HEK293 (cell line): ENCODE data around the gene COL9A3.

Experiments
- CTCF ChIA-PET: fragments of 350-600 bp; formaldehyde crosslinking; extraction: SDS; loops from one replicate; lab custom pipeline; 2021; ENCODE audit warnings: antibody characterized with exemption; lab: Yijun Ruan, JAX
- POLR2A ChIA-PET: fragments of 300-600 bp; formaldehyde crosslinking; extraction: SDS; loops from one replicate; lab custom pipeline; 2020; ENCODE audit warnings: antibody characterized with exemption, inconsistent platforms; lab: Yijun Ruan, JAX
- H3K27ac ChIP-seq: fragments of 200-500 bp; sonication (Bioruptor generic); 2 replicates; pipeline ENCODE4 v1.5.1; 2014; ENCODE audit warnings: low read depth, low read length, control low read depth, inconsistent platforms; ENCODE audit errors: extremely low read depth
- H3K36me3 ChIP-seq, 2 experiments: fragments of 200-500 bp in 1 of 2; sonication (Bioruptor generic) in 1 of 2; 1 replicate in 1 of 2; 2 replicates in 1 of 2; pipeline ENCODE4 v1.5.1; 2014 to 2017; ENCODE audit warnings: inconsistent platforms in 2 of 2, low read length in 2 of 2; ENCODE audit not compliant: control insufficient read depth in 2 of 2, insufficient read depth in 1 of 2
- H3K4me1 ChIP-seq: fragments of 200-500 bp; sonication (Bioruptor generic); 2 replicates; pipeline ENCODE4 v1.5.1; 2014; ENCODE audit warnings: mild to moderate bottlenecking, low read length, inconsistent platforms; ENCODE audit not compliant: control insufficient read depth, insufficient read depth
- H3K4me3 ChIP-seq: 2 replicates; pipeline ENCODE4 v1.5.1; 2011; ENCODE audit warnings: low read depth, mild to moderate bottlenecking, control low read depth, low read length, moderate library complexity
- H3K9me3 ChIP-seq: fragments of 200-500 bp; sonication (Bioruptor generic); 2 replicates; pipeline ENCODE4 v1.5.1; 2014; ENCODE audit warnings: low read depth, low read length, inconsistent platforms; ENCODE audit not compliant: control insufficient read depth, insufficient read depth
- BCL11A ChIP-seq: fragments of 450-650 bp; formaldehyde crosslinking; IDR thresholded peaks from 2 replicates; pipeline ENCODE4 v1.5.1; 2016; ENCODE audit warnings: low read depth, missing biosample characterization, missing genetic modification characterization
- GFI1B ChIP-seq: fragments of 450-650 bp; formaldehyde crosslinking; IDR thresholded peaks from 2 replicates; pipeline ENCODE4 v1.5.1; 2016; ENCODE audit warnings: missing biosample characterization, missing genetic modification characterization
- GLI2 ChIP-seq: fragments of 450-650 bp; formaldehyde crosslinking; IDR thresholded peaks from 2 replicates; pipeline ENCODE4; 2017; ENCODE audit warnings: missing biosample characterization, missing genetic modification characterization, low read depth, borderline replicate concordance
- PRDM1 ChIP-seq: fragments of 450-650 bp; formaldehyde crosslinking; IDR thresholded peaks from 2 replicates; pipeline ENCODE4; 2016; ENCODE audit warnings: missing biosample characterization, missing genetic modification characterization
- SP7 ChIP-seq: fragments of 450-650 bp; formaldehyde crosslinking; IDR thresholded peaks from 2 replicates; pipeline ENCODE4 v1.5.1; 2016; ENCODE audit warnings: missing biosample characterization, missing genetic modification characterization
- ZBTB20 ChIP-seq: fragments of 450-650 bp; formaldehyde crosslinking; IDR thresholded peaks from 2 replicates; pipeline ENCODE4 v1.5.1; 2016; ENCODE audit warnings: missing biosample characterization, missing genetic modification characterization
- ZBTB21 ChIP-seq: fragments of 450-650 bp; formaldehyde crosslinking; IDR thresholded peaks from 2 replicates; pipeline ENCODE4 v1.5.1; 2017; ENCODE audit warnings: missing biosample characterization, missing genetic modification characterization
- ZBTB7A ChIP-seq: fragments of 450-650 bp; formaldehyde crosslinking; IDR thresholded peaks from 2 replicates; pipeline ENCODE4 v1.5.1; 2016; ENCODE audit warnings: low read depth, missing biosample characterization, missing genetic modification characterization
- ZFHX2 ChIP-seq: fragments of 450-650 bp; formaldehyde crosslinking; conservative IDR thresholded peaks from 2 replicates; pipeline ENCODE4 v1.5.1; 2016; ENCODE audit warnings: missing biosample characterization, missing genetic modification characterization
- ZFP37 ChIP-seq: fragments of 450-650 bp; formaldehyde crosslinking; IDR thresholded peaks from 2 replicates; pipeline ENCODE4 v1.5.1; 2016; ENCODE audit warnings: missing biosample characterization, missing genetic modification characterization
- ZNF132 ChIP-seq: fragments of 450-650 bp; formaldehyde crosslinking; IDR thresholded peaks from 2 replicates; pipeline ENCODE4 v1.5.1; 2017; ENCODE audit warnings: missing biosample characterization, missing genetic modification characterization, borderline replicate concordance
- ZNF211 ChIP-seq: fragments of 450-650 bp; formaldehyde crosslinking; IDR thresholded peaks from 2 replicates; pipeline ENCODE4 v1.5.1; 2016; ENCODE audit warnings: low read depth, missing biosample characterization, missing genetic modification characterization
- ZNF366 ChIP-seq: fragments of 450-650 bp; formaldehyde crosslinking; conservative IDR thresholded peaks from 2 replicates; pipeline ENCODE4 v1.5.1; 2016; ENCODE audit warnings: missing biosample characterization, missing genetic modification characterization
- ZNF433 ChIP-seq: fragments of 450-650 bp; formaldehyde crosslinking; IDR thresholded peaks from 2 replicates; pipeline ENCODE4 v1.5.1; 2016; ENCODE audit warnings: missing biosample characterization, missing genetic modification characterization, low read depth
- ZNF768 ChIP-seq: fragments of 450-650 bp; formaldehyde crosslinking; IDR thresholded peaks from 2 replicates; pipeline ENCODE4 v1.5.1; 2018; ENCODE audit warnings: missing biosample characterization, mild to moderate bottlenecking, missing genetic modification characterization
- ZNF791 ChIP-seq: fragments of 450-650 bp; formaldehyde crosslinking; IDR thresholded peaks from 2 replicates; pipeline ENCODE4 v1.5.1; 2016; ENCODE audit warnings: missing biosample characterization, missing genetic modification characterization
- TF ChIP-seq, protein P1 (sequence below): fragments of 450-650 bp; formaldehyde crosslinking; IDR thresholded peaks from 2 replicates; pipeline ENCODE4 v1.5.1; 2016; ENCODE audit warnings: missing biosample characterization, missing genetic modification characterization, borderline replicate concordance
- TF ChIP-seq, protein P2 (sequence below): fragments of 450-650 bp; formaldehyde crosslinking; IDR thresholded peaks from 2 replicates; pipeline ENCODE4 v1.5.1; 2016; ENCODE audit warnings: missing biosample characterization, missing genetic modification characterization
- TF ChIP-seq, protein P3 (sequence below): fragments of 450-650 bp; formaldehyde crosslinking; IDR thresholded peaks from 2 replicates; pipeline ENCODE4; 2016; ENCODE audit warnings: missing biosample characterization, missing genetic modification characterization
- TF ChIP-seq, protein P4 (sequence below): fragments of 450-650 bp; formaldehyde crosslinking; IDR thresholded peaks from 2 replicates; pipeline ENCODE4 v1.5.1; 2016; ENCODE audit warnings: missing biosample characterization, missing genetic modification characterization, borderline replicate concordance

Gene COL9A3

DNA sequence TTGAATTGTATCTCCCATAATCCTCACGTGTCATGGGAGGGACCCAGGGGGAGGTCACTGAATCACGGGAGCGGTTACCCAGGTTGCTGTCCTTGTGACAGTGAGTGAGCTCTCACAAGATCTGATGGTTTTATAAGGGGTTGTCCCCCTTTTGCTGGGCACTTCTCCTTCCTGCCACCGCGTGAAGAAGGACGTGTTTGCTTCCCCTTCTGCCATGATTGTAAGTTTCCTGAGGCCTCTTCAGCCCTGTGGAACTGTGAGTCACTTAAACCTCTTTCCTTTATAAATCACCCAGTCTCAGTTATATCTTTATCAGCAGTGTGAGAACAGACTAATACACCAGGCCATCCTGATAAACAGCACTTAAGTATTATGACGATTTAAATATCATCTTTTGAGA is 29.5 kb upstream of the COL9A3 start:
- ChIA-PET CTCF (interaction anchor here (0.7 to 3.1 kb wide), 3 partner anchors 118 to 246 kb away, joined by 3 to 17 read pairs (median 6); no protein-coding TSS in a partner anchor), POLR2A (no interaction called here)
- H3K27ac ChIP-seq = no peak overlapping the region
- H3K36me3 ChIP-seq = no peaks in the 10 kb centered on the region
- H3K4me3 ChIP-seq = no peak overlapping the region
- H3K4me1 ChIP-seq = no peaks in the 10 kb centered on the region
- H3K9me3 ChIP-seq = no peaks in the 10 kb centered on the region
- TF ChIP-seq ZFHX2 (tag by site-specific recombination) = no peak
- TF ChIP-seq, protein P1, sequence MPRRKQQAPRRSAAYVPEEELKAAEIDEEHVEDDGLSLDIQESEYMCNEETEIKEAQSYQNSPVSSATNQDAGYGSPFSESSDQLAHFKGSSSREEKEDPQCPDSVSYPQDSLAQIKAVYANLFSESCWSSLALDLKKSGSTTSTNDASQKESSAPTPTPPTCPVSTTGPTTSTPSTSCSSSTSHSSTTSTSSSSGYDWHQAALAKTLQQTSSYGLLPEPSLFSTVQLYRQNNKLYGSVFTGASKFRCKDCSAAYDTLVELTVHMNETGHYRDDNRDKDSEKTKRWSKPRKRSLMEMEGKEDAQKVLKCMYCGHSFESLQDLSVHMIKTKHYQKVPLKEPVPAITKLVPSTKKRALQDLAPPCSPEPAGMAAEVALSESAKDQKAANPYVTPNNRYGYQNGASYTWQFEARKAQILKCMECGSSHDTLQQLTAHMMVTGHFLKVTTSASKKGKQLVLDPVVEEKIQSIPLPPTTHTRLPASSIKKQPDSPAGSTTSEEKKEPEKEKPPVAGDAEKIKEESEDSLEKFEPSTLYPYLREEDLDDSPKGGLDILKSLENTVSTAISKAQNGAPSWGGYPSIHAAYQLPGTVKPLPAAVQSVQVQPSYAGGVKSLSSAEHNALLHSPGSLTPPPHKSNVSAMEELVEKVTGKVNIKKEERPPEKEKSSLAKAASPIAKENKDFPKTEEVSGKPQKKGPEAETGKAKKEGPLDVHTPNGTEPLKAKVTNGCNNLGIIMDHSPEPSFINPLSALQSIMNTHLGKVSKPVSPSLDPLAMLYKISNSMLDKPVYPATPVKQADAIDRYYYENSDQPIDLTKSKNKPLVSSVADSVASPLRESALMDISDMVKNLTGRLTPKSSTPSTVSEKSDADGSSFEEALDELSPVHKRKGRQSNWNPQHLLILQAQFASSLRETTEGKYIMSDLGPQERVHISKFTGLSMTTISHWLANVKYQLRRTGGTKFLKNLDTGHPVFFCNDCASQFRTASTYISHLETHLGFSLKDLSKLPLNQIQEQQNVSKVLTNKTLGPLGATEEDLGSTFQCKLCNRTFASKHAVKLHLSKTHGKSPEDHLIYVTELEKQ (tag by site-specific recombination) = no peak
- no peak for TF ChIP-seq ZBTB21 (tag by site-specific recombination)
- TF ChIP-seq, protein P2, sequence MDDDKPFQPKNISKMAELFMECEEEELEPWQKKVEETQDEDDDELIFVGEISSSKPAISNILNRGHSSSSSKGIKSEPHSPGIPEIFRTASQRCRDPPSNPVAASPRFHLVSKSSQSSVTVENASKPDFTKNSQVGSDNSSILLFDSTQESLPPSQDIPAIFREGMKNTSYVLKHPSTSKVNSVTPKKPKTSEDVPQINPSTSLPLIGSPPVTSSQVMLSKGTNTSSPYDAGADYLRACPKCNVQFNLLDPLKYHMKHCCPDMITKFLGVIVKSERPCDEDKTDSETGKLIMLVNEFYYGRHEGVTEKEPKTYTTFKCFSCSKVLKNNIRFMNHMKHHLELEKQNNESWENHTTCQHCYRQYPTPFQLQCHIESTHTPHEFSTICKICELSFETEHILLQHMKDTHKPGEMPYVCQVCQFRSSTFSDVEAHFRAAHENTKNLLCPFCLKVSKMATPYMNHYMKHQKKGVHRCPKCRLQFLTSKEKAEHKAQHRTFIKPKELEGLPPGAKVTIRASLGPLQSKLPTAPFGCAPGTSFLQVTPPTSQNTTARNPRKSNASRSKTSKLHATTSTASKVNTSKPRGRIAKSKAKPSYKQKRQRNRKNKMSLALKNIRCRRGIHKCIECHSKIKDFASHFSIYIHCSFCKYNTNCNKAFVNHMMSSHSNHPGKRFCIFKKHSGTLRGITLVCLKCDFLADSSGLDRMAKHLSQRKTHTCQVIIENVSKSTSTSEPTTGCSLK (tag by site-specific recombination) = no peak
- TF ChIP-seq ZNF366 (tag by site-specific recombination) = no peak
- TF ChIP-seq, protein P3, sequence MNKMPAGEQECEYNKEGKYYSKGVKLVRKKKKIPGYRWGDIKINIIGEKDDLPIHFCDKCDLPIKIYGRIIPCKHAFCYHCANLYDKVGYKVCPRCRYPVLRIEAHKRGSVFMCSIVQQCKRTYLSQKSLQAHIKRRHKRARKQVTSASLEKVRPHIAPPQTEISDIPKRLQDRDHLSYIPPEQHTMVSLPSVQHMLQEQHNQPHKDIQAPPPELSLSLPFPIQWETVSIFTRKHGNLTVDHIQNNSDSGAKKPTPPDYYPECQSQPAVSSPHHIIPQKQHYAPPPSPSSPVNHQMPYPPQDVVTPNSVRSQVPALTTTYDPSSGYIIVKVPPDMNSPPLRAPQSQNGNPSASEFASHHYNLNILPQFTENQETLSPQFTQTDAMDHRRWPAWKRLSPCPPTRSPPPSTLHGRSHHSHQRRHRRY = no peak
- TF ChIP-seq ZFP37 (tag by site-specific recombination) = no peak
- no peak for TF ChIP-seq ZNF768 (tag by site-specific recombination)
- TF ChIP-seq ZBTB20 = no peak
- TF ChIP-seq ZBTB7A = no peak
- no peak for TF ChIP-seq SP7 (tag by site-specific recombination)
- TF ChIP-seq, protein P4, sequence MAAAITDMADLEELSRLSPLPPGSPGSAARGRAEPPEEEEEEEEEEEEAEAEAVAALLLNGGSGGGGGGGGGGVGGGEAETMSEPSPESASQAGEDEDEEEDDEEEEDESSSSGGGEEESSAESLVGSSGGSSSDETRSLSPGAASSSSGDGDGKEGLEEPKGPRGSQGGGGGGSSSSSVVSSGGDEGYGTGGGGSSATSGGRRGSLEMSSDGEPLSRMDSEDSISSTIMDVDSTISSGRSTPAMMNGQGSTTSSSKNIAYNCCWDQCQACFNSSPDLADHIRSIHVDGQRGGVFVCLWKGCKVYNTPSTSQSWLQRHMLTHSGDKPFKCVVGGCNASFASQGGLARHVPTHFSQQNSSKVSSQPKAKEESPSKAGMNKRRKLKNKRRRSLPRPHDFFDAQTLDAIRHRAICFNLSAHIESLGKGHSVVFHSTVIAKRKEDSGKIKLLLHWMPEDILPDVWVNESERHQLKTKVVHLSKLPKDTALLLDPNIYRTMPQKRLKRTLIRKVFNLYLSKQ (tag by site-specific recombination) = no peak
- no peak for TF ChIP-seq BCL11A (tag by site-specific recombination)
- no peak for TF ChIP-seq ZNF132 (tag by site-specific recombination)
- TF ChIP-seq ZNF211 = no peak
- no peak for TF ChIP-seq GLI2 (tag by site-specific recombination)
- no peak for TF ChIP-seq ZNF791 (tag by site-specific recombination)
- no peak for TF ChIP-seq ZNF433 (tag by site-specific recombination)
- no peak for TF ChIP-seq GFI1B (tag by site-specific recombination)
- no peak for TF ChIP-seq PRDM1 (tag by site-specific recombination)
